GM13976 (cell line): ENCODE data around the gene ADTRP.

Experiments
- DNase-seq: peaks from one replicate; pipeline ENCODE4 v3.0.0; 2012; ENCODE audit warnings: low spot score
- CTCF ChIP-seq: IDR thresholded peaks from 2 replicates; pipeline ENCODE4 v1.5.1; 2012; ENCODE audit warnings: borderline replicate concordance, mild to moderate bottlenecking; ENCODE audit not compliant: insufficient read depth; ENCODE audit errors: extremely low read depth, missing control alignments, control extremely low read depth
- in situ Hi-C: fragments of 300-500 bp; cut with MboI; formaldehyde crosslinking; loops from one replicate; pipeline ENCODE4 v1.12.0; 2022; ENCODE audit warnings: low sequenced_read_pairs, mixed read lengths, inconsistent platforms; ENCODE audit not compliant: unreplicated experiment

The ADTRP gene

GRCh38 chr6:11778648-11779328 is at the start of gene ADTRP:
Gene ADTRP (minus strand): TSS chr6:11778803. CDS start chr6:11778759, 44 bp downstream.
- no peak for DNase-seq
- no peak for TF ChIP-seq CTCF
- in situ Hi-C loops, result no loop called here

GRCh38 chr6:11826779-11827178 is 48.2 kb upstream of the ADTRP start:
- in situ Hi-C loops, result loop anchor here (10.0 kb wide), 1 partner anchor 92 kb away; no protein-coding TSS in a partner anchor
- no peak for TF ChIP-seq CTCF
- no peak for DNase-seq

GRCh38 chr6:11824986-11825385 is 46.4 kb upstream of the ADTRP start:
- in situ Hi-C loops, result loop anchor here (10.0 kb wide), 1 partner anchor 90 kb away; no protein-coding TSS in a partner anchor
- DNase-seq, result peak; percentile 60
- TF ChIP-seq CTCF, result no peak

- no peak for TF ChIP-seq CTCF
- in situ Hi-C loops, result loop anchor here (10.0 kb wide), 1 partner anchor 88 kb away; no protein-coding TSS in a partner anchor
- no peak for DNase-seq
These were observed 43.7 kb upstream of the ADTRP start for GRCh38 chr6:11822346-11822745.

- in situ Hi-C loops, result loop anchor here (10.0 kb wide), 1 partner anchor 87 kb away; no protein-coding TSS in a partner anchor
- no peak for TF ChIP-seq CTCF
- DNase-seq, result no peak
These were observed 43.2 kb upstream of the ADTRP start for GRCh38 chr6:11821781-11822180.

GRCh38 chr6:11820821-11821220 is 42.2 kb upstream of the ADTRP start:
- DNase-seq, result no peak
- in situ Hi-C loops, result loop anchor here (10.0 kb wide), 1 partner anchor 86 kb away; no protein-coding TSS in a partner anchor

More at GRCh38 chr6:11820821-11821220, 42.2 kb upstream of the ADTRP start:
- no peak for TF ChIP-seq CTCF
